Measurements from ENCODE around the gene GJA1. TPM values are rescaled to one million over a fixed set of nuclear protein-coding genes. Genes with fewer than 3 reads are reported as not detected.

GJA1 gene
- total and polyA plus RNA-seq, 2 of the 8 experiments (the other 6 are each of a cell fraction or from before 2014, with no cell fraction given): 468 to 795 TPM

GRCh38 chr6:121434037-121434770, 1.2 kb upstream of the GJA1 start:
- Histone ChIP-seq H3K9ac (replicated peaks in 1 of 4; ENCODE audit: extremely low read depth in 1 of 4, low read depth in 3 of 4, low read length in 3 of 4) (no peak overlapping the region; a peak in 1 of 7 replicates), H3K14ac (ENCODE audit: insufficient read length) (no peak overlapping the region), H2BK5ac (ENCODE audit: low read depth, low read length) (peak overlapping the region; percentile 85; the same call in 1 of the 2 replicates), H4K5ac (ENCODE audit: insufficient read length, low read depth, low read length) (peak overlapping the region; percentile 53), H2AFZ (ENCODE audit: low read length) (no peak overlapping the region), H3K79me1 (ENCODE audit: low read depth, low read length) (no peaks in the 10 kb centered on the region), H3K56ac (replicated peaks; ENCODE audit: insufficient read length, low read depth, low read length) (no peak overlapping the region), H4K8ac (ENCODE audit: extremely low read depth, insufficient read depth, low read length) (no peak overlapping the region), H3K27ac (ENCODE audit: low read depth, low read length) (no peak overlapping the region), H3K4me3 (ENCODE audit: extremely low read depth in 1 of 4, insufficient read depth in 2 of 4, low read depth in 3 of 4, low read length in 4 of 4) (peak overlapping the region in 1 of 4 experiments; percentile 94; a peak in 1 of 8 replicates), H3K4me2 (ENCODE audit: insufficient read depth in 1 of 2, low read depth in 2 of 2, low read length in 2 of 2) (peak overlapping the region; percentile 61 to 76; a peak in 3 of 4 replicates), H3K27me3 (replicated peaks in 1 of 4; ENCODE audit: control insufficient read depth in 3 of 4, extremely low read depth in 1 of 4, insufficient read depth in 3 of 4, low read length in 3 of 4) (no peaks in the 10 kb centered on the region), H3K36me3 (ENCODE audit: control insufficient read depth in 2 of 4, insufficient read depth in 4 of 4, low read length in 3 of 4) (peaks cover 0 to 18% (median 0%) of the 10 kb centered on the region in 4 experiments; a peak in 1 of 8 replicates), H3K4me1 (replicated peaks in 1 of 4; ENCODE audit: control insufficient read depth in 3 of 4, insufficient read depth in 4 of 4, low read length in 3 of 4) (peaks cover 0 to 13% (median 3%) of the 10 kb centered on the region in 4 experiments; a peak in 4 of 7 replicates), H3K18ac (ENCODE audit: extremely low read depth, low read length) (peak overlapping the region; percentile 71; the same call in 1 of the 2 replicates), H2BK20ac (ENCODE audit: low read length) (peak overlapping the region; percentile 76; the same call in 1 of the 2 replicates), H2BK120ac (replicated peaks; ENCODE audit: low read depth, low read length) (no peak overlapping the region), H3K9me3 (ENCODE audit: insufficient read depth in 2 of 2, low read depth in 1 of 2, low read length in 1 of 2) (no peaks in the 10 kb centered on the region), H3K4ac (replicated peaks; ENCODE audit: insufficient read length, low read depth, low read length) (peak overlapping the region; percentile 28), H4K91ac (replicated peaks; ENCODE audit: insufficient read length, low read length) (peak overlapping the region; percentile 18), H4K20me1 (replicated peaks in 1 of 2; ENCODE audit: control insufficient read depth in 1 of 2, insufficient read depth in 2 of 2, low read length in 2 of 2) (no peaks in the 10 kb centered on the region), H2BK15ac (ENCODE audit: low read length) (no peak overlapping the region), H2BK12ac (ENCODE audit: low read depth, low read length) (peak overlapping the region; percentile 94), H2AK5ac (ENCODE audit: low read depth, low read length) (no peak overlapping the region), H3K23ac (ENCODE audit: insufficient read length) (no peak overlapping the region), H3K23me2 (ENCODE audit: low read depth, low read length) (peaks cover 9% of the 10 kb centered on the region), H3K79me2 (ENCODE audit: control insufficient read depth in 1 of 2, insufficient read depth in 2 of 2, low read length in 2 of 2) (peaks cover 20 to 64% of the 10 kb centered on the region in 2 experiments)
- ChIA-PET CTCF (ENCODE audit: partially characterized antibody) (interaction anchor here (1.5 kb wide), 1 partner anchor 21 kb away, joined by 5 read pairs; no protein-coding TSS in a partner anchor), POLR2A (ENCODE audit: partially characterized antibody) (interaction anchor here (0.6 to 6.7 kb wide), 3 partner anchors 175 to 221 kb away, joined by 3 to 63 read pairs (median 3); no protein-coding TSS in a partner anchor)
- FAIRE-seq: no peak
- 91% methylated on average over 13 of the region's 13 CpGs; no CpG with 5 or more reads in 1 of the 2 experiments for WGBS, 2 experiments (ENCODE audit: extremely low coverage in 1 of 2, insufficient coverage in 1 of 2, insufficient read length in 1 of 2, insufficient replicate concordance in 2 of 2, low coverage in 1 of 2, low lambda C conversion rate in 2 of 2, missing lambda C conversion rate in 1 of 2)
- DNase-seq (ENCODE audit: low read depth in 1 of 2, low spot score in 2 of 2): no peak
- TF ChIP-seq SP1 (IDR thresholded peaks at IDR 0.05; ENCODE audit: low read depth, low read length) (no peak), HDAC6 (IDR thresholded peaks at IDR 0.05; ENCODE audit: low read depth, low read length) (no peak), RAD21 (IDR thresholded peaks at IDR 0.05 in 1 of 2, conservative IDR thresholded peaks at IDR 0.05 in 1 of 2; ENCODE audit: low read depth in 2 of 2, low read length in 2 of 2) (peak; percentile 18 to 27)
- TF ChIP-seq, protein P1, sequence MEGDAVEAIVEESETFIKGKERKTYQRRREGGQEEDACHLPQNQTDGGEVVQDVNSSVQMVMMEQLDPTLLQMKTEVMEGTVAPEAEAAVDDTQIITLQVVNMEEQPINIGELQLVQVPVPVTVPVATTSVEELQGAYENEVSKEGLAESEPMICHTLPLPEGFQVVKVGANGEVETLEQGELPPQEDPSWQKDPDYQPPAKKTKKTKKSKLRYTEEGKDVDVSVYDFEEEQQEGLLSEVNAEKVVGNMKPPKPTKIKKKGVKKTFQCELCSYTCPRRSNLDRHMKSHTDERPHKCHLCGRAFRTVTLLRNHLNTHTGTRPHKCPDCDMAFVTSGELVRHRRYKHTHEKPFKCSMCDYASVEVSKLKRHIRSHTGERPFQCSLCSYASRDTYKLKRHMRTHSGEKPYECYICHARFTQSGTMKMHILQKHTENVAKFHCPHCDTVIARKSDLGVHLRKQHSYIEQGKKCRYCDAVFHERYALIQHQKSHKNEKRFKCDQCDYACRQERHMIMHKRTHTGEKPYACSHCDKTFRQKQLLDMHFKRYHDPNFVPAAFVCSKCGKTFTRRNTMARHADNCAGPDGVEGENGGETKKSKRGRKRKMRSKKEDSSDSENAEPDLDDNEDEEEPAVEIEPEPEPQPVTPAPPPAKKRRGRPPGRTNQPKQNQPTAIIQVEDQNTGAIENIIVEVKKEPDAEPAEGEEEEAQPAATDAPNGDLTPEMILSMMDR (IDR thresholded peaks at IDR 0.05; ENCODE audit: control extremely low read depth in 1 of 3, insufficient read depth in 1 of 3, low read depth in 1 of 3, low read length in 3 of 3): peak in 1 of 3 experiments; percentile 15; a peak in 1 of 4 replicates
